Karpas-422 (cell line): ENCODE results near the gene VCAN. TPM values are rescaled to one million over a fixed set of nuclear protein-coding genes. Genes with fewer than 3 reads are reported as not detected.
"Not testable (repeated sequence)": the region's sequence is repeated elsewhere in the genome, so short reads cannot be mapped to it uniquely, and the experiment has no call there.

ENCODE experiments used
- DNase-seq: peaks from one replicate; pipeline ENCODE4 v3.0.0-alpha.2; 2015
- H2AFZ ChIP-seq: fragments of 200-600 bp; sonication (generic); 2 replicates; pipeline ENCODE4 v1.6.1; 2014; ENCODE audit warnings: antibody characterized with exemption, low read length, mixed read lengths
- H3K27ac ChIP-seq: fragments of 200-600 bp; sonication (generic); 2 replicates; pipeline ENCODE4 v1.5.1; 2014; ENCODE audit warnings: mild to moderate bottlenecking, low read length, moderate library complexity
- H3K27me3 ChIP-seq: fragments of 200-600 bp; sonication (generic); 2 replicates; pipeline ENCODE4 v1.6.1; 2014; ENCODE audit warnings: low read length, mixed read lengths
- H3K36me3 ChIP-seq: fragments of 200-600 bp; sonication (generic); 2 replicates; pipeline ENCODE4 v1.6.1; 2014; ENCODE audit warnings: low read length, mixed read lengths; ENCODE audit not compliant: insufficient read depth
- H3K4me1 ChIP-seq: fragments of 200-600 bp; sonication (generic); 2 replicates; pipeline ENCODE4 v1.6.1; 2014; ENCODE audit warnings: mild to moderate bottlenecking, low read length, mixed read lengths
- H3K4me2 ChIP-seq: fragments of 200-600 bp; sonication (generic); 2 replicates; pipeline ENCODE4 v1.6.1; 2014; ENCODE audit warnings: low read length, low read depth, mild to moderate bottlenecking; ENCODE audit not compliant: poor library complexity, severe bottlenecking
- H3K4me3 ChIP-seq: fragments of 200-600 bp; sonication (generic); 2 replicates; pipeline ENCODE4 v1.5.1; 2014; ENCODE audit warnings: mild to moderate bottlenecking, antibody characterized with exemption, low read length, mixed read lengths
- H3K79me2 ChIP-seq: fragments of 200-600 bp; sonication (generic); 2 replicates; pipeline ENCODE4 v1.6.1; 2014; ENCODE audit warnings: mild to moderate bottlenecking, low read length, mixed read lengths
- H3K9ac ChIP-seq: fragments of 200-600 bp; sonication (generic); 2 replicates; pipeline ENCODE4 v1.6.0; 2014; ENCODE audit warnings: low read length
- H3K9me2 ChIP-seq: fragments of 200-600 bp; sonication (generic), shearing (Covaris generic); replicated peaks from 2 replicates; pipeline ENCODE4 v1.6.0; 2014; ENCODE audit warnings: mild to moderate bottlenecking, low read length, moderate library complexity; ENCODE audit not compliant: insufficient read depth
- H3K9me3 ChIP-seq: fragments of 300-700, 200-600 bp; sonication (generic); 2 replicates; pipeline ENCODE4 v1.6.1; 2014; ENCODE audit warnings: low read length, mixed read lengths
- H4K20me1 ChIP-seq: fragments of 200-600 bp; sonication (generic); 2 replicates; pipeline ENCODE4 v1.6.1; 2014; ENCODE audit warnings: mild to moderate bottlenecking, antibody characterized with exemption, low read length, low read depth; ENCODE audit not compliant: insufficient read depth
- total RNA-seq: library from RNA; depleted of rRNA; stranded (reverse); fragments of >200 nt; shearing (Covaris generic); gene quantifications from 2 replicates; pipeline ENCODE4 v1.2.3, GENCODE V29; 2014; ENCODE audit warnings: low replicate concordance

Gene VCAN
- total RNA-seq, 1 experiment from 2014 or later, result not detected

GRCh38 chr5:83436276-83436675 is 35.3 kb upstream of the VCAN start:
- no peak overlapping the region for H3K9ac ChIP-seq
- H4K20me1 ChIP-seq, result no peaks in the 10 kb centered on the region
- H3K4me2 ChIP-seq, result no peak overlapping the region
- no peak overlapping the region for H3K4me3 ChIP-seq
- no peaks in the 10 kb centered on the region for H3K36me3 ChIP-seq
- H3K79me2 ChIP-seq, result no peaks in the 10 kb centered on the region
- no peaks in the 10 kb centered on the region for H3K4me1 ChIP-seq
- no peaks in the 10 kb centered on the region for H3K27me3 ChIP-seq
- no peak for DNase-seq
- no peak overlapping the region for H3K27ac ChIP-seq
- no peaks in the 10 kb centered on the region for H3K9me3 ChIP-seq
- no peaks in the 10 kb centered on the region for H3K9me2 ChIP-seq
- H2AFZ ChIP-seq, result no peak overlapping the region

- H3K4me1 ChIP-seq, H4K20me1 ChIP-seq, H3K36me3 ChIP-seq, H3K9ac ChIP-seq, H3K4me3 ChIP-seq, H2AFZ ChIP-seq, H3K9me2 ChIP-seq, H3K27me3 ChIP-seq, H3K9me3 ChIP-seq, H3K27ac ChIP-seq, H3K4me2 ChIP-seq, DNase-seq, H3K79me2 ChIP-seq: not testable (repeated sequence)
Observed at GRCh38 chr5:83437697-83438096, 33.8 kb upstream of the VCAN start.

- H3K9me2 ChIP-seq, result no peaks in the 10 kb centered on the region
Observed at GRCh38 chr5:83440826-83441225, 30.7 kb upstream of the VCAN start.

GRCh38 chr5:83441747-83442146 is 29.8 kb upstream of the VCAN start:
- H3K9me2 ChIP-seq, result no peaks in the 10 kb centered on the region
- H3K9me3 ChIP-seq, result no peaks in the 10 kb centered on the region
- H3K4me1 ChIP-seq, result no peaks in the 10 kb centered on the region
- H3K4me2 ChIP-seq, result no peak overlapping the region
- H3K27ac ChIP-seq, result no peak overlapping the region
- H3K9ac ChIP-seq, result no peak overlapping the region
- no peaks in the 10 kb centered on the region for H3K79me2 ChIP-seq
- no peak for DNase-seq
- no peak overlapping the region for H3K4me3 ChIP-seq
- no peak overlapping the region for H2AFZ ChIP-seq
- H4K20me1 ChIP-seq, result no peaks in the 10 kb centered on the region
- no peaks in the 10 kb centered on the region for H3K27me3 ChIP-seq
- no peaks in the 10 kb centered on the region for H3K36me3 ChIP-seq

More at GRCh38 chr5:83440826-83441225, 30.7 kb upstream of the VCAN start:
- H3K27me3 ChIP-seq, result no peaks in the 10 kb centered on the region
- no peak overlapping the region for H3K9ac ChIP-seq
- no peak overlapping the region for H3K27ac ChIP-seq
- DNase-seq, result no peak
- H3K36me3 ChIP-seq, result no peaks in the 10 kb centered on the region
- no peaks in the 10 kb centered on the region for H4K20me1 ChIP-seq
- no peaks in the 10 kb centered on the region for H3K79me2 ChIP-seq
- H2AFZ ChIP-seq, result no peak overlapping the region
- H3K4me2 ChIP-seq, result no peak overlapping the region
- no peak overlapping the region for H3K4me3 ChIP-seq
- H3K9me3 ChIP-seq, result no peaks in the 10 kb centered on the region
- no peaks in the 10 kb centered on the region for H3K4me1 ChIP-seq

GRCh38 chr5:83443534-83443933 is 28.0 kb upstream of the VCAN start:
- H3K79me2 ChIP-seq, result no peaks in the 10 kb centered on the region
- no peak overlapping the region for H3K9ac ChIP-seq
- H3K4me1 ChIP-seq, result no peaks in the 10 kb centered on the region
- H3K9me2 ChIP-seq, result no peaks in the 10 kb centered on the region
- no peaks in the 10 kb centered on the region for H4K20me1 ChIP-seq
- no peak overlapping the region for H2AFZ ChIP-seq
- no peaks in the 10 kb centered on the region for H3K27me3 ChIP-seq
- no peak overlapping the region for H3K4me2 ChIP-seq
- no peaks in the 10 kb centered on the region for H3K36me3 ChIP-seq
- no peaks in the 10 kb centered on the region for H3K9me3 ChIP-seq
- no peak overlapping the region for H3K4me3 ChIP-seq
- DNase-seq, result no peak
- H3K27ac ChIP-seq, result no peak overlapping the region

GRCh38 chr5:83444445-83444844 is 27.1 kb upstream of the VCAN start:
- Histone ChIP-seq H3K4me1 (no peaks in the 10 kb centered on the region), H2AFZ (no peak overlapping the region), H3K27me3 (no peaks in the 10 kb centered on the region), H4K20me1 (no peaks in the 10 kb centered on the region), H3K9ac (no peak overlapping the region), H3K36me3 (no peaks in the 10 kb centered on the region), H3K79me2 (no peaks in the 10 kb centered on the region), H3K9me2 (no peaks in the 10 kb centered on the region), H3K9me3 (no peaks in the 10 kb centered on the region), H3K4me3 (no peak overlapping the region), H3K4me2 (no peak overlapping the region), H3K27ac (no peak overlapping the region)
- DNase-seq, result no peak

- H3K4me1 ChIP-seq, result no peaks in the 10 kb centered on the region
- H3K36me3 ChIP-seq, result no peaks in the 10 kb centered on the region
- no peak overlapping the region for H3K4me2 ChIP-seq
- no peaks in the 10 kb centered on the region for H3K9me2 ChIP-seq
- no peak for DNase-seq
- no peaks in the 10 kb centered on the region for H3K9me3 ChIP-seq
- H3K27ac ChIP-seq, result no peak overlapping the region
- H3K4me3 ChIP-seq, result no peak overlapping the region
- H4K20me1 ChIP-seq, result no peaks in the 10 kb centered on the region
- no peak overlapping the region for H3K9ac ChIP-seq
- no peaks in the 10 kb centered on the region for H3K79me2 ChIP-seq
- H2AFZ ChIP-seq, result no peak overlapping the region
- no peaks in the 10 kb centered on the region for H3K27me3 ChIP-seq
Observed at GRCh38 chr5:83446253-83446947, 25.1 kb upstream of the VCAN start.

- Histone ChIP-seq H3K79me2 (no peaks in the 10 kb centered on the region), H3K27ac (no peak overlapping the region), H3K9ac (no peak overlapping the region), H3K27me3 (no peaks in the 10 kb centered on the region), H4K20me1 (no peaks in the 10 kb centered on the region), H3K4me1 (no peaks in the 10 kb centered on the region), H3K4me2 (no peak overlapping the region), H3K4me3 (no peak overlapping the region), H2AFZ (no peak overlapping the region), H3K36me3 (no peaks in the 10 kb centered on the region), H3K9me3 (no peaks in the 10 kb centered on the region), H3K9me2 (no peaks in the 10 kb centered on the region)
- DNase-seq, result no peak
Observed at GRCh38 chr5:83447533-83447932, 24.0 kb upstream of the VCAN start.
